GM18868 (cell line): ENCODE data around the gene RRP1B.
"Not testable (repeated sequence)": the region's sequence is repeated elsewhere in the genome, so short reads cannot be mapped to it uniquely, and the experiment has no call there.

Experiments used
- ATAC-seq: cut with Tn5 transposase; IDR thresholded peaks from one replicate; pipeline ENCODE4 v1.9.1; 2021; ENCODE audit warnings: mild to moderate bottlenecking, moderate library complexity; ENCODE audit not compliant: unreplicated experiment

The RRP1B gene

DNA sequence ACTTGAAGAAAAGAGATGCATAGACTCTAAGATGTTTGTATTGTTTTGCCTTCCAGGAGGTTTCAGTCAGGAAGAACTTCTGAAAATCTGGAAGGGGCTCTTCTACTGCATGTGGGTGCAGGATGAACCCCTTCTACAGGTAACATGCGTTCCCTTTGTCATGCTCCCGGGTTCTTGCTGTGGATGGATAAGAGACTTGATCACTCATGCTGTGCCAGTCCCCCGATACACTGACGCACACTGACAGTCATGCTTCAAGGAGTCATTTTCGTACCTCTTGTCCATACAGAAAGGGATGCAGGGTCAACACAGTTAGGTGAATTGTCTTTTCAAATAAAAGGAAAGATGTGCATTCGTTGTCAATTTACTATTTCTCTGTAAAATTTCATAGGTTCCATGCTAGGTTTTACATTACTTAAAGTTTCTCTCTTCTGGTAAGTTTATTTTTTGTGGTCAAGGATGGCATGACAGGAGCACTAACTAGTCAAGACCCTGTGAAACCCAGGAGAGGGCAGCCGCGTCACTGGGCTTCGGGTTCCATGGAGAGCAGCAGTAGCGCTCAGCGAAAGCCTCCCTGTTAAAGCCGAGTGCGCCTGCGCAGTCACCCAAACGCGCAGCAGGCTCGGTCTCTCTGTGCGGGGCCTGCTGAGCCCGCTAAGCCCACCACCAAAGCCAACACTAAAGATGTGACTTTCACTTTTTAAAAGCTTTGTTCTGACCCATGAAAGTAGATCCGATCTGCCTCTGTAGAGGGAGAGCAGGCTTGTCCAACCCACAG, 10.7 kb downstream of the RRP1B start:
- no peak for ATAC-seq

DNA sequence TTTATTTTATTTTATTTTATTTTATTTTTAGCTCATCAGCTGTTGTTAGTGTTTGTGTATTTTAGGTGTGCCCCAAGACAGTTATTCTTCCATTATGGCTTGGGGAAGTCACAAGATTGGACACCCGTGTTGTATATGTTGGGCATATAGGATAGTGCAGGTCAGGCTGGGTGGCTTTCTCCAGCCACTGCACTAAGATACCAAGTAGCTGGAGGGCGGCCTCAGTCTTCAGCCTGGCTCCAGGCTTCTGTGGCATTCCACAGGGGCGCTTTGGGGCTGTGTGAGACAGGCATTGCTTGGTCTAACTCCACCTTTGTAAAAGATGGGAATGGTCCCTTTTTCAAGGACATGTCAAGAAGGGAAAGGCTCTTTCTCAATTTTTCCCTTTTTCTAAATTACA, 16.5 kb downstream of the RRP1B start:
- no peak for ATAC-seq

GRCh38 chr21:43676391-43676790, 17.0 kb downstream of the RRP1B start:
- no peak for ATAC-seq

DNA sequence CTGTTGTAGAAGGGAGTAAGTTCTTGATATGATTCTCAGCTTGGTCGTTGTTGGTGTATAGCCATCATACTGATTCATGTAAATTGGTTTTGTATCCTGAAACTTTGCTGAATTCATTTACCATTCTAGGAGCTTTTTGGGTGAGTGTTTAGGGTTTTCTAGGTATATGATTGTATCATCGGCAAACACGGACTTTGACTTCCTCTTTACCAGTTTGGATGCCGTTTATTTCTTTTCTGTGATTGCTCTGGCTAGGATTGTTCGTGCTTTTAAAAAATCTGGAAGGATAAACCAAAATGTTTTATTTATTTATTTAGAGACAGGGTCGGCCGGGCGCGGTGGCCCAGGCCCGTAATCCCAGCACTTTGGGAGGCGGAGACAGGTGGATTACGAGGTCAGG, 20.6 kb downstream of the RRP1B start:
- ATAC-seq = no peak

DNA sequence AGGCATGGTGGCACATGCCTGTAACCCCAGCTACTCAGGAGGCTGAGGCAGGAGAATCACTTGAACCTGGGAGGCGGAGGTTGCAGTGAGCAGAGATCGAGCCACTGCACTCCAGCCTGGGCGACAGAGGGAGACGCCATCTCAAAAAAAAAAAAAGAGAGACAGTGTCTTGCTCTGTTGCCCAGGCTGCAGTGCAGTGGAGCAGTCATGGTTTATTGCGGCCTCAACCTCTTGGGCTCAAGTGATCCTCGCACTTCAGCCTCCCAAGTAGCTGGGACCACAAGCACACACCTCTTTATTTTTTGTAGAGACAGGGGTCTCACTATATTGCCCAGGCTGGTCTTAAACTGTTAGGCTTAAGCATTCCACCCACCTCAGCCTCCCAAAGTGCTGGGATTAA, 21.1 kb downstream of the RRP1B start:
- not testable (repeated sequence) for ATAC-seq

DNA sequence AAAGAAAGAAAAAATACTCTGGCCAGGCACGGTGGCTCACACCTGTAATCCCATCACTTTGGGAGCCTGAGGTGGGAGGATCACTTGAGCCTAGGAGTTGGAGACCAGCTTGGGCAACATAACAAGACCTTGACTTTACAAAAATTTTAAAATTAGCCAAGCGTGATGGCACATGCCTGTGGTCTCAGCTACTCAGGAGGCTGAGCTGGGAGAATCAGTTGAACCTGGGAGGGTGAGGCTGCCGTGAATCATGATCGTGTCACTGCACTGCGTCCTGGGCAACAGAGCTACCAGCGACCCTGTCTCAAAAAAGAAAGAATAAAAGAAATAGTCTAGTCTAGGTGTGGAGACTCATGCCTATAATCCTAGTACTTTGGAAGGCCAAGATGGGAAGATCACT, 22.3 kb downstream of the RRP1B start:
- no peak for ATAC-seq

DNA sequence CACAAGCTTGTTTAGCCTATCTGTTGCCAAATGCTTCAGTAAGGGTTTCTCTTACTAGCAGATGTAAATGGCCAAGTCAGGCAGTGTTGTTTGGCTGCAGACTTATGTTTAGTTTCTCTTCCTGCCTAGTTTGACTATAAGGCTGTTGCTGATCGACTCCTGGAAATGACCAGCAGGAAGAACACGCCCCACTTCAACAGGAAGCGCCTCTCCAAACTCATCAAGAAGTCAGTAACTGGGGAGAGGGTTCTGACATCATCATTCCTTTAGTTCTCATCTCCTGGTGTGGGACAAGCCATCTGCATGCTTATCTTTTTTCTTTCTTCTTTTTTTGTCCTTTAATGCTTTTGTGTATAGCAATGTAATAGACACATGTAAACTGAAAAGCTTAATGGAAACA, 25.1 kb downstream of the RRP1B start:
- ATAC-seq = no peak

DNA sequence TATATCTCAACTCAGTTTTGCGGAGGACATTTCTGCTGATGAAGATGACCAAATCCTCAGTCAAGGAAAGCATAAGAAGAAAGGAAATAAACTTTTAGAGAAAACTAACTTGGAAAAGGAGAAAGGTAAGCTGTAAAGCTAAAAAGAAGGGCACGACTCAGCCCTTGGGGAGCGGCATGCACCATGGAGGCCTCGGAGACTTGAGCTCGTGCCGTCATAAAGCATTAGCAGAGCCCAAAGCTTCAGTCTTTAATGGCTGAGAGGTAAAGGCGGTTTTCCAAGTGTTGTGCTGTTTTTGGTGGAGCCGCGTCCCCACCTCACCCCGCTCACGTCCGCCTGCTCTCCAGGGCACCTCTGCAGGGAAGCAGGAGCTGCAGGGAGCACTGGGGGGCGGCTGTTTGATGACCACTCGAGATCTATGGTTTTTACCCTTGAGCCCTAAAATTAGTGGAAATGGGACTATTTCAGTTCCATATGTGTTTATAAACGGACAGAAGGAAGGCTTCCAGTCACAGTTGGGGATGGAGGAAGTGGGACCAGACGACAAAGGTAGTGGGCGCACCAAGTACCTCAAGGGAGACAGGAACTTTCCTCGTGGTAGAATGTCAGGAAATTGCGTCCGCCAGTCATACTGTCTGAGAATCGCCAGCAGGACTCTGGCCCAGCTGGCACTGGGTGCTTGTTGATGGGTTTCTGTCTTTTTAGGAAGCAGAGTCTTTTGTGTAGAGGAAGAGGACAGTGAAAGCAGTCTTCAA, 27.6 kb downstream of the RRP1B start:
- ATAC-seq = no peak

- no peak for ATAC-seq
Observed at GRCh38 chr21:43687566-43688399, 28.4 kb downstream of the RRP1B start.

GRCh38 chr21:43688906-43689305, 29.5 kb downstream of the RRP1B start:
- no peak for ATAC-seq

DNA sequence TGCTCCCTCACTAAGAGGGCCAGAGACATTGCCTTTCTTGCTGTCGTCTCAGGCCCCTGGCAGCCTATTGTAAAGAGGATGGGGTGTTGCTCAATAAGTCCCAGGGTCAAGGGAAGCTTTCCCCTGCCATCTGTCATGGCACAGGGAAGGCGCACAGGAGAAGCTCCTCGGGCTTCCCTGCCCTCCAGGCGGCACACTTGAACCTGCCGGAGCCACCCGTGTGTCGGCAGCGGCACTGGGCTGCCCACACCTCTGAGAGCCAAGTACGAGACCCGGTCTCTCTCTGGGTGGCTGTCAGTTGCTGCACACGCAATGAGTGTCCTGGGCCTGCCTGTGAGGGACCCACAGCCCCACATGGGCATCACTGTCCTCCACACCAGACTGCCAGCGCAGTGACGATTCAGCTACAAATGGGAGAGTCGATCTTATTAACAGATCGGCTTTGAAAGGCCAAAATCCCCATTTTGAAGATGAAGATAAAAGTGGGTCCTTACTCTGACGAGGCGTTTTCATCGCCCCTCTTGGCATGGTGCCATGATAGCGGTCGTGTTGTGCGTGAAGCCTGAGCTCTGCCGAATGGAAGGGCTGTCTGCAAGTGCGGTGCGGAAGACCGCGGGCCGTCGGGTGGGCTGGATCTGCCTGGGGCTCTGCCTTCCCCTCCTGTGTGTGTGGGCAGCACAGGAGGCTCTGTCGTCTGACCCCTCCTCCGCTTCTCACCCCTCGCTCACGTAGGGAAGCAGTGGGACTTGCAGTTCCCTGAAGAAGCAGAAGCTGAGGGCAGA, 30.4 kb downstream of the RRP1B start:
- no peak for ATAC-seq

GRCh38 chr21:43690346-43690745, 31.0 kb downstream of the RRP1B start:
- no peak for ATAC-seq

DNA sequence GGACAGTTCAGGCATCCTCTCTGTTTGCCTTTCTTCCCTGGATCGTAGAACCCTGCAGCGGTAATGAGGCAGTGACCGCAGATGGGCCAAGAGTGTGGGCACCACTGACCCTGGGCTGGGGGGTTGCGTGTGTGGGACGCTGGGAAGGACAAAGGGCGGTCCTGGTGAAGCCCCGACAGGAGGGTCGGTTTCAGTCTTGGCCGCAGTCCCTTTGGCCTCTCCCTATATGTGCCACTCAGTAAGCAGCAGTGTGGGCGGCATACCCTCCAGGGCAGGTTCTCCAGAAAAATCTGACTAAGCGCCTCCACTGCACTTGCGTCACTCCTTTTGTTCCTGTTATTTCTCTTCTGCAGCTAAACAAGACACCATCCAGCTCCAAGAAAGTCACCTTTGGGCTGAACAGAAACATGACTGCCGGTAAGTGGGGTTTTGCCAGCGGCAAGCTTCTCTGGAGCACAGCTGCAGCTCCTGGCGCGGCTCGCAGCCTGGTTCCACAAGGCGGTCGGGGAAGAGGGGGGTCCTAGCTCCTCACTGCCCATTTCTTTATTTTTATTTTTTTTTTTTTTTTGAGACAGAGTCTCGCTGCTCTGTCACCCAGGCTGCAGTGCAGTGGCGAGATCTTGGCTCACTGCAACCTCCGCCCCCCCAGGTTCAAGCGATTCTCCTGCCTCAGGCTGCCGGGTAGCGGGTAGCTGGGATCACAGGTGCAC, 31.9 kb downstream of the RRP1B start:
- no peak for ATAC-seq

GRCh38 chr21:43691801-43692200, 32.4 kb downstream of the RRP1B start:
- no peak for ATAC-seq

DNA sequence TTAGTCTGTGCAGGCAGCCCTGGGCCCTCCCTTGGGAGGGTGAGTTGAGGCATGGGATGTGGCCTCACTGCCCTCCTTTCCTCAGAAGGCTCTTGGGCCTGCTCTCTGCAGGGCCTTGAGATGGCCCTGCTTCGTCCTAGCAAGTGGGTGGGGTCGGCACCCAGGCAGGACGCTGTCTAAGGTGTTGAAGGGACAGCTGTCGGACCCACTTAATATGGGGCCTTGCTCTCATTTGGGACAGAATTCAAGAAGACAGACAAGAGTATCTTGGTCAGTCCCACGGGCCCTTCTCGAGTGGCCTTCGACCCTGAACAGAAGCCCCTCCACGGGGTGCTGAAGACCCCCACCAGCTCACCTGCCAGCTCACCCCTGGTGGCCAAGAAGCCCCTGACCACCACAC, 33.6 kb downstream of the RRP1B start:
- no peak for ATAC-seq

GRCh38 chr21:43693981-43694380, 34.6 kb downstream of the RRP1B start:
- no peak for ATAC-seq

DNA sequence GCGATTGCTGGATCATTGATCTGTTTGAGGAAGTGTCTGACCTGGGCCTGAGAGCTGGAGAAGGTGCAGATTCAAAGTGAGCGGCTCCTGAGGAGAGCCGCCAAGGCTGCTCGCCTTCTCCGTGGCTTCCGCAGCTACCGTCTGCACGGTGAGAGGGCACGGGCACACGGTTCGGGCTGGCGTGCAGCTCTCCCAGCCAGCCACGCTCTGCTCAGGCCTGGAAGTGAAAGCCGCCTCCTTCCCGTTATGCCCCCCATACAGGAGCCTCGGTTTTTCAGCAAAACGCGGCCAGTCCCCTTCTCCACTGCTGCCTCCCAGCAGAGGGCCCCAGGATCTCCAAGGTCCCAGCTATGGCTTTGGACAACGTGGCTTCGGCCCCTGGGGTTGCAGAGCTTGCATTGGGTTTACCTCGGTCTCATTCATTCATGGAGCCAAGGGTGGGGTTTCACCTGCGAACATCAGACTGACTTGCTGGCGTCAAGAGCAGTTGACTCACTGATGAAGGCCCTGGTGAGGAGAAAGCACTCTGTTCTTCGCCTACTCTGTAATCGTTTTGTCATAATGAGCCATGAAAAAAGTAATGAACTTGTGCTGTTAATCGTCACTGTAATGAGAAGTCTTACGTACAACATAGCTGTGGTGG, 35.2 kb downstream of the RRP1B start:
- no peak for ATAC-seq

GRCh38 chr21:43696214-43696613, 36.9 kb downstream of the RRP1B start:
- ATAC-seq = no peak

DNA sequence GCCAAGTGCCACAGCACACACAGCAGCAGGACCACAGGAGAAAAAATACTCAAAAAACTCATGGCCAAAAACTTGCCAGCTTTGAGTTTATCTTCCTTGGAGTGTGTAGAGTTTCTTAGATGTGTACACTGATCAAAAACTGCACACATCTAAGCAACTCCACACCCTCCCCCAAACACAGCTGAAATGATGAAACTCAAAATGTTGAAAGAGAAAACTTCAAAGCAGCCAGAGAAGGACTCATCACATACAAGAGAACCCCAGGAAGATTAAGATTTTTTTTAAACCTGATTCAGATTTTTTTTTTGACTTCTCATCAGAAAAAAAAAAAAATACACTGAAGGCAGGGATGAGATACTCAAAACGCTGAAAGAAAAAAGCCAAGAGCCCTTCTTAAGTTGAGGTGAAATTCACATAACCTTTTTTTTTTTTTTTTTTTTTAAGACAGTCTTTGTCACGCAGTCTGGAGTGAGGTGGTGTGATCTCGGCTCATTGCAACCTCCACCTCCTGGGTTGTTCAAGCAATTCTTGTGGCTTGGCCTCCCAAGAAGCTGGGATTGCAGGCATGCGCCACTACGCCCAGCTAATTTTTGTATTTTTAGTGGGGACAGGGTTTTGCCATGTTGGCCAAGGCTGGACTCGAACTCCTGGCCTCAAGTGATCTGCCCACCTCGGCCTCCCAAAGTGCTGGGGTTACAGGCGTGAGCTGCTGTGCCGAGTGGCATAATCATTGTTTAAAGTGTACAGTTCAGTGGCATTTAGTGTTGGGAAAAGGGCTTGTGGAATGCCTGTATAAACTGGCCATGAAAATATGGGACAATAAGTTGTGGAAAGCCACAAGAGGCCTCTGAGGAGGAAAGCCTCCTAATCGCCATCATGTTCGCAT, 38.6 kb downstream of the RRP1B start:
- no peak for ATAC-seq
